ENCODE measurements around the gene ANKRD13A. TPM values are rescaled to one million over a fixed set of nuclear protein-coding genes. Genes with fewer than 3 reads are reported as not detected.

ANKRD13A gene
- total RNA-seq, 1 experiment from 2014 or later, result 118 TPM

DNA sequence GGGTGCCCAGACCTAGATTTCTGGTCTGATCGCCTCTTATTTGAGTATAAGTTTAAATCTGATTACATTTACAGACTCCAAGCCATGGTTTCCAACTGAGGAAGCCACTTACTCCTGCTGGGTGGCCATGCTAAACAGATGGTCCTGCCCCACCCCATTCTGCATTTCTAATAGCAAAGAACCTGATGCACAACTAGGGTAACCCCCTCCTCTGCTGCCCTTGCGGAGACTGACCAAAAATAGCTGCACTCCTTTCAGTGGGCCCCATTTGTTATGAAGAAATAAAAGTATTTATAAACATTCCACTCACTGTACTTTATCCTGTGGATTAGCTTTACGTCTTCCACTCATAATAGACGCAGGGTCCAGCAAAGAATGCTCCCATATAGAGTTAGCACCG lies 9.8 kb upstream of the ANKRD13A start:
- TF ChIP-seq, protein P1, sequence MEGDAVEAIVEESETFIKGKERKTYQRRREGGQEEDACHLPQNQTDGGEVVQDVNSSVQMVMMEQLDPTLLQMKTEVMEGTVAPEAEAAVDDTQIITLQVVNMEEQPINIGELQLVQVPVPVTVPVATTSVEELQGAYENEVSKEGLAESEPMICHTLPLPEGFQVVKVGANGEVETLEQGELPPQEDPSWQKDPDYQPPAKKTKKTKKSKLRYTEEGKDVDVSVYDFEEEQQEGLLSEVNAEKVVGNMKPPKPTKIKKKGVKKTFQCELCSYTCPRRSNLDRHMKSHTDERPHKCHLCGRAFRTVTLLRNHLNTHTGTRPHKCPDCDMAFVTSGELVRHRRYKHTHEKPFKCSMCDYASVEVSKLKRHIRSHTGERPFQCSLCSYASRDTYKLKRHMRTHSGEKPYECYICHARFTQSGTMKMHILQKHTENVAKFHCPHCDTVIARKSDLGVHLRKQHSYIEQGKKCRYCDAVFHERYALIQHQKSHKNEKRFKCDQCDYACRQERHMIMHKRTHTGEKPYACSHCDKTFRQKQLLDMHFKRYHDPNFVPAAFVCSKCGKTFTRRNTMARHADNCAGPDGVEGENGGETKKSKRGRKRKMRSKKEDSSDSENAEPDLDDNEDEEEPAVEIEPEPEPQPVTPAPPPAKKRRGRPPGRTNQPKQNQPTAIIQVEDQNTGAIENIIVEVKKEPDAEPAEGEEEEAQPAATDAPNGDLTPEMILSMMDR (conservative IDR thresholded peaks at IDR 0.05; ENCODE audit: low read depth, low read length), result no peak
- TF ChIP-seq EZH2 (IDR thresholded peaks at IDR 0.05; ENCODE audit: low read length, unreplicated experiment), result no peak
- no peak for TF ChIP-seq EZH2phosphoT487 (IDR thresholded peaks at IDR 0.05; ENCODE audit: borderline replicate concordance, low read length)
- Histone ChIP-seq H3K27ac (ENCODE audit: low read length) (no peak overlapping the region), H3K9ac (ENCODE audit: low read length) (no peak overlapping the region), H3K27me3 (ENCODE audit: low read length) (no peaks in the 10 kb centered on the region), H3K9me2 (replicated peaks; ENCODE audit: low read length) (no peaks in the 10 kb centered on the region), H3K36me3 (ENCODE audit: low read depth, low read length) (peaks cover 23% of the 10 kb centered on the region; the same call in 1 of the 2 replicates), H2AFZ (ENCODE audit: low read length) (no peak overlapping the region), H3K4me3 (ENCODE audit: low read length) (no peak overlapping the region), H3K4me1 (ENCODE audit: insufficient read depth, low read length) (peaks cover 10% of the 10 kb centered on the region), H3K9me3 (ENCODE audit: low read length) (no peaks in the 10 kb centered on the region), H4K20me1 (ENCODE audit: low read length) (peaks cover 4% of the 10 kb centered on the region; the same call in 1 of the 2 replicates), H3K4me2 (ENCODE audit: low read length) (no peak overlapping the region), H3F3A (ENCODE audit: low read length, unreplicated experiment) (peaks cover 3% of the 10 kb centered on the region), H3K79me2 (ENCODE audit: low read length) (peaks cover 22% of the 10 kb centered on the region)
- POLR2A ChIA-PET (ENCODE audit: unreplicated experiment), result no interaction called here
- DNase-seq (no peak), ATAC-seq (no peak)
- intact Hi-C loops (cut with micrococcal nuclease), result no loop called here
- CTCF ChIA-PET, result no interaction called here
- no TSS peak for BruUV-seq (replicated peaks)

DNA sequence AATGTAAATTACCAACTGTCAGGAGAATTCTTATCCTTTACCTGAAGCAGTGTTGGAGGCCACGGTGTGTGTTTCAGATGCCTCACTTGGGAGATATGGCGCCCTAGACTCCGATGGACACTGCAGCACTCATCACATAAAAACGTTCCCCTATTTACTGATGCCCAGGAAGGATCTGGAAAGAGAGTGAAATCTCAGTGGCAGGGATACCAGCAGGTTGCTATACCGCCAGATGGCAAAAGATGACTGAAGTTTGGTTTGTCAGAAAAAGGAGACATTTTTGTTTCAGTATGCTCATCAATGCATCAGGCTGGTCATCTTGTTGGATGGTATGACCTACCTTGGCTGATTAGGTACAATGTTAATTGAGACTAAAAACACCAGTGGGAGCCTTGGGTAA lies 7.6 kb upstream of the ANKRD13A start:
- Histone ChIP-seq H3K9me3 (ENCODE audit: low read length) (no peaks in the 10 kb centered on the region), H2AFZ (ENCODE audit: low read length) (no peak overlapping the region), H3K27me3 (ENCODE audit: low read length) (no peaks in the 10 kb centered on the region), H3F3A (ENCODE audit: low read length, unreplicated experiment) (peaks cover 3% of the 10 kb centered on the region), H3K27ac (ENCODE audit: low read length) (no peak overlapping the region), H3K4me1 (ENCODE audit: insufficient read depth, low read length) (peaks cover 21% of the 10 kb centered on the region), H4K20me1 (ENCODE audit: low read length) (peaks cover 8% of the 10 kb centered on the region; the same call in 1 of the 2 replicates), H3K9me2 (replicated peaks; ENCODE audit: low read length) (no peaks in the 10 kb centered on the region), H3K79me2 (ENCODE audit: low read length) (peaks cover 40% of the 10 kb centered on the region), H3K4me3 (ENCODE audit: low read length) (no peak overlapping the region), H3K9ac (ENCODE audit: low read length) (no peak overlapping the region), H3K36me3 (ENCODE audit: low read depth, low read length) (peaks cover 15% of the 10 kb centered on the region; the same call in 1 of the 2 replicates), H3K4me2 (ENCODE audit: low read length) (no peak overlapping the region)
- TF ChIP-seq EZH2 (IDR thresholded peaks at IDR 0.05; ENCODE audit: low read length, unreplicated experiment) (no peak), EZH2phosphoT487 (IDR thresholded peaks at IDR 0.05; ENCODE audit: borderline replicate concordance, low read length) (no peak)
- TF ChIP-seq, protein P1 (conservative IDR thresholded peaks at IDR 0.05; ENCODE audit: low read depth, low read length), result no peak
- no peak for DNase-seq
- POLR2A ChIA-PET (ENCODE audit: unreplicated experiment), result no interaction called here
- CTCF ChIA-PET, result no interaction called here
- BruUV-seq (replicated peaks), result no TSS peak
- intact Hi-C loops (cut with micrococcal nuclease), result no loop called here
- ATAC-seq, result no peak

DNA sequence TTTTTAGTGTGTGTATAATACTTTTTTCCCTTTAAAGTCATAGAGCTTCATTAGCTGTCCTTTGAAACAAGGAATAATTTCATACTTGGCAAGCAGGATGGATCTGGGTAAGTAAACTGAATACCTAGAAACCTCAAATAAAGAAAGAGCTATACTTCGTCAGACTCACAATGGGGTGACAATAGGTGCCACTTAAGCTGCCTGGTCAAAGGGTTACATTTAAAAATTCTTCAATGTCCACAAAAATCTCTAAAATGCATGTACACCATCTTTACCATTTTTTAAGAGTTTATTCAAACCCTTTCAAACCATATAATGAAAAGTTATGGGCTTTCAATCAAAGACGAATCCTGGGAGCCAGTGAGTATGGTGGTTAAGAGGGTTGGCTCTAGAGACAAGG lies 6.1 kb upstream of the ANKRD13A start:
- ChIA-PET POLR2A (ENCODE audit: unreplicated experiment) (no interaction called here), CTCF (no interaction called here)
- H3K4me1 ChIP-seq (ENCODE audit: insufficient read depth, low read length), result peaks cover 18% of the 10 kb centered on the region
- H3K79me2 ChIP-seq (ENCODE audit: low read length), result peaks cover 40% of the 10 kb centered on the region
- H3K27ac ChIP-seq (ENCODE audit: low read length), result no peak overlapping the region
- no peak for TF ChIP-seq EZH2phosphoT487 (IDR thresholded peaks at IDR 0.05; ENCODE audit: borderline replicate concordance, low read length)
- TF ChIP-seq, protein P1 (conservative IDR thresholded peaks at IDR 0.05; ENCODE audit: low read depth, low read length), result no peak
- TF ChIP-seq EZH2 (IDR thresholded peaks at IDR 0.05; ENCODE audit: low read length, unreplicated experiment), result no peak
- H3K36me3 ChIP-seq (ENCODE audit: low read depth, low read length), result peaks cover 15% of the 10 kb centered on the region; the same call in 1 of the 2 replicates
- intact Hi-C loops (cut with micrococcal nuclease), result no loop called here
- BruUV-seq (replicated peaks), result no TSS peak
- no peak overlapping the region for H3K4me3 ChIP-seq (ENCODE audit: low read length)
- no peaks in the 10 kb centered on the region for H3K9me3 ChIP-seq (ENCODE audit: low read length)
- no peaks in the 10 kb centered on the region for H3K9me2 ChIP-seq (replicated peaks; ENCODE audit: low read length)
- no peak overlapping the region for H3K4me2 ChIP-seq (ENCODE audit: low read length)
- H3K27me3 ChIP-seq (ENCODE audit: low read length), result no peaks in the 10 kb centered on the region
- no peak for ATAC-seq
- no peak for DNase-seq
- H3F3A ChIP-seq (ENCODE audit: low read length, unreplicated experiment), result no peaks in the 10 kb centered on the region
- peaks cover 8% of the 10 kb centered on the region; the same call in 1 of the 2 replicates for H4K20me1 ChIP-seq (ENCODE audit: low read length)
- no peak overlapping the region for H3K9ac ChIP-seq (ENCODE audit: low read length)
- H2AFZ ChIP-seq (ENCODE audit: low read length), result no peak overlapping the region
